ENCODE measurements around the gene ARHGEF28. TPM values are rescaled to one million over a fixed set of nuclear protein-coding genes. Genes with fewer than 3 reads are reported as not detected.

Gene ARHGEF28
- total and polyA plus RNA-seq, 9 of the 15 experiments (the other 6 are each of a cell fraction or from before 2014, with no cell fraction given) = 0.27 TPM; not detected in 8

GRCh38 chr5:73791389-73791788, 165.4 kb downstream of the ARHGEF28 start (continued):
- TF ChIP-seq ZNF780A (CRISPR knock-in tag; IDR thresholded peaks at IDR 0.05) = no peak

GRCh38 chr5:73792687-73793320, 166.8 kb downstream of the ARHGEF28 start:
- no peaks in the 10 kb centered on the region for H3K9me3 ChIP-seq (replicated peaks; ENCODE audit: control insufficient read depth, insufficient read depth, low read depth, low read length)
- no peak overlapping the region for H3K4me3 ChIP-seq
- FAIRE-seq (peak; percentile 83), DNase-seq (ENCODE audit: extremely low read depth in 1 of 4, low spot score in 3 of 4) (peak; percentile 56 to 72 (median 66)), ATAC-seq (peak; percentile 88)
- no peaks in the 10 kb centered on the region for H4K20me1 ChIP-seq (replicated peaks; ENCODE audit: control insufficient read depth, insufficient read depth, low read length)
- H3K79me2 ChIP-seq (ENCODE audit: control insufficient read depth, insufficient read depth, low read length) = no peaks in the 10 kb centered on the region
- H3K9me1 ChIP-seq (ENCODE audit: control insufficient read depth, insufficient read depth, low read length) = no peaks in the 10 kb centered on the region
- H3K27me3 ChIP-seq (ENCODE audit: control insufficient read depth in 2 of 2, insufficient read depth in 2 of 2, low read length in 2 of 2) = peaks cover 2 to 9% of the 10 kb centered on the region in 2 experiments; a peak in 2 of 5 replicates
- BruUV-seq (replicated peaks) = no TSS peak
- no peaks in the 10 kb centered on the region for H3K4me1 ChIP-seq (replicated peaks in 1 of 2; ENCODE audit: control insufficient read depth in 2 of 2, insufficient read depth in 2 of 2, low read length in 2 of 2)
- intact Hi-C loops (cut with micrococcal nuclease) = loop anchor here (1.0 kb wide), 2 partner anchors 202 to 274 kb away; no protein-coding TSS in a partner anchor
- H3K27ac ChIP-seq (ENCODE audit: extremely low read depth, low read depth, low read length) = no peak overlapping the region
- ChIA-PET CTCF (ENCODE audit: low intra/inter-chr PET ratio) (interaction anchor here (0.9 to 4.6 kb wide), 5 partner anchors 17 to 273 kb away, joined by 3 to 50 read pairs (median 4); no protein-coding TSS in a partner anchor), POLR2A (interaction anchor here (0.6 to 1.5 kb wide), 2 partner anchors 202 to 534 kb away, joined by 3 to 7 read pairs; no protein-coding TSS in a partner anchor)
- H3K36me3 ChIP-seq (ENCODE audit: control insufficient read depth, insufficient read depth, low read length) = no peaks in the 10 kb centered on the region
- H3K4me2 ChIP-seq (ENCODE audit: insufficient read depth, low read length) = no peak overlapping the region
- WGBS (ENCODE audit: insufficient coverage, low coverage, missing lambda C conversion rate) = 3% methylated on average over 2 of the region's 2 CpGs
- H3K9ac ChIP-seq (ENCODE audit: insufficient read depth in 1 of 2, low read depth in 2 of 2, low read length in 2 of 2) = no peak overlapping the region
- H2AFZ ChIP-seq (ENCODE audit: low read depth, low read length) = no peak overlapping the region
- in situ Hi-C loops (cut with MboI) = loop anchor here (5.0 kb wide), 1 partner anchor 206 kb away; no protein-coding TSS in a partner anchor
- TF ChIP-seq NBN (IDR thresholded peaks at IDR 0.05; ENCODE audit: low read depth) = no peak
- peak; percentile 63; the same call in 1 of the 2 replicates for TF ChIP-seq TEAD2 (tag; IDR thresholded peaks at IDR 0.05)
- peak; percentile 85 for TF ChIP-seq REST (IDR thresholded peaks at IDR 0.05; ENCODE audit: borderline replicate concordance)
- TF ChIP-seq REST (CRISPR knock-in tag; IDR thresholded peaks at IDR 0.05; ENCODE audit: low read depth) = no peak
- TF ChIP-seq CUX1 (CRISPR knock-in tag; IDR thresholded peaks at IDR 0.05) = no peak
